DMS53 (cell line): Measurements from ENCODE around the gene CASZ1.

Experiments used
- DNase-seq: peaks from one replicate; lab custom pipeline; 2025; lab: John Stamatoyannopoulos, UW

Gene CASZ1

GRCh38 chr1:10638559-10639005 lies 157.9 kb downstream of the CASZ1 start:
- DNase-seq = no peak

DNA sequence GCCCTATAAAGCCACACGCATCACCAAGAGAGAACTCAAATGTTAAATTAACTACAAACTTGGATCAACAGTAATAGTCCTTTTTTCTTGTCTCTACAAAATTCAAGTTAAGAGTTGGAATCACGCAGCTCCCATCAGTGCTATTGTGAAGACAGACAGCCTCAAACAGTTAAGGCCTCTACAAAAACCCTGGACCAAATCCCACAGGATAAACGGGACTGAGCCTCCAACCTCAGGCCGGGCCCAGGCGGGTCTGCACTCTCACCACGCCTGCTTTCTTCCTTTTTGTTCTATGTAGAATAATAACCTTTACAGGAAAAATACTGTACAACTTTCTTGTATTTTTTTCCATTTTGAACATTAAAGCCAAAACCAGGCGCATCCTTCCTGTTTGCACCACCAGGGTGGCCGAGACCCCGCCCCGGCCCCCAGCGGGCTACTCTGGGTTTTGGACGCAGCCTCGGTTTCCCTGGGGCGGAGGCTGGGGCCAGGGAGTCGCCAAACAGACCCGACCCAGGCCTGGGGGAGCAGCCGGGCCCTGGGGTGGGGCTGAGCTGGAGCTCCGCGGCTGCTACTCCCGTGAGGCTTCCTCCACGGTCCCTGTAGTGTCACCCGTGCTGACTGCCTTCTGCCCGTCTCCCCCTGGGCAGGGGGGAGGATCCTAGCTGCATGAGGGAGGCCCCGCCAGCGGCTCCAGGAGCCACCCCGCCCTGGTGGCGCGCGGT lies 158.4 kb downstream of the CASZ1 start:
- no peak for DNase-seq

DNA sequence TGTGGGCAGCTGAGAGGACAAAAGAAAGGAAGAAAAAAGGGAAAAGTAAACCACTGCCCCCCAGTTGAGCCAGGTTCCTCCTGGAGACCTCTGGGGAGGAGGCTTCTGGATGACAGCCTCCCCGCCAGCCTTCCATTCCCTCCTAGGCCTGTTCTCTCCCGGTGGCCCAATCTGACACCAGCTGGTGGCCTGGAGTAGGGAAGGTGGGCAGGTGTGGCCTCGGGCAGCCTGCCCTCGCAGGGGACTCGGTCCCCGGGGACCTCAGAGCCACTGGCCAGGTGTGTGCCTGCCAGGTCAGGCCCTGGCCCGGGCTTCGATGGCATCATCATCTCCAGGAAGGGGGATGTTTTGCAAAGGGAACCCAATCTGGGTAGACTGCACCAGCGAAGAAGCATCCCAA lies 159.0 kb downstream of the CASZ1 start:
- DNase-seq = no peak

DNA sequence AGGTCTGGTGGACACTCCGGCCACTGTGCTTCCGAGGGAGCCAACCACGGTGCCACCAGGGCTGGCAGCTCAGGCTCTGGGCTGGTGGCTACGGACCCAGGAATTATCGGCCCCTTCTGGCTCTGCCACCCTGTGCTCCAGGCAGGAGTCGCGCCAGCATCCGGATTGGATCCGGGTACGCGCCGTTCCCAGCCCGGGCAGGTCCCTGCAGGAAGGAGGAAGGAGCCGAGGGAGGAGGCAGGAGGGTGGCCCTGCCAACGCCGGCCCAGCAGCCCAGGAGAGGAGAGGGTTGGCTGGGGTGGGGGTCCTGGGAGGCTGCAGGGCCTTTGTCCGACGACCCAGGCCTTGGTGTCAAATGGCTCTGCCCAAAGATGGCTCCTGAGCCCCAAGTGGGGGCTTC lies 160.5 kb downstream of the CASZ1 start:
- DNase-seq = no peak

- no peak for DNase-seq
Measured at GRCh38 chr1:10635085-10635896, 161.2 kb downstream of the CASZ1 start.

DNA sequence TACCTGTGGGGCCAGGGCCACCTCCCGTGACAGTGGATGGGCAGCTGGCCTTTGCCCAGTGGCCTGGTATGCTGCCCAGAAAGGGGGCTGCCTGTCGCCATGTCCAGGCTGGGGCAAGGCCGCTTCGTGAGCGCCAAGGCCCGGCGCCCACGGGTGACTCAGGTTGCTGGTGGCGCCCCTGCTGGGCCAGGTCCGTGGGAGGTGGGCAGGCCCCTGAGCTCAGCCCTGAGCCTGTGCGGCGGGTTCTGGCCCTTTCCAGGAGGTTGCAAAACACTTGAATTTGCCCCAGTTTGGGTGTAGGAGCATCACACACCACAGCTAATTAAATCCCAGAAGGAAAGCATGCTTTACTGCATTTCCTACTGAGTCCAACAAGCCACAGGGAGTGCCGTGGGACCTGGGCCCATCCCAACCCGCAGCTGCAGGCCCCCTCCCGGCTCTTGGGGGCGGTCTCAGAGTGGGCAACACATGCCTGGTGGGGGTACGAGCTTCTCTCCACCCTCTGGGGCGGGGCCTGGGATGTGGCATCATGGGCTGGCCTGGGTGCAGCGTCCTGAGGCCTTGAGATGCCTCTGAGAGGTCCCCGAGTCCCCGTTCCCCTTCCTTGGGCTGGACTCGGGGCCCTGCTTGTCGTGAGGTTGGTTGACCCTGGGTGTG lies 161.9 kb downstream of the CASZ1 start:
- no peak for DNase-seq

GRCh38 chr1:10634075-10634427 lies 162.4 kb downstream of the CASZ1 start:
- DNase-seq = no peak

DNA sequence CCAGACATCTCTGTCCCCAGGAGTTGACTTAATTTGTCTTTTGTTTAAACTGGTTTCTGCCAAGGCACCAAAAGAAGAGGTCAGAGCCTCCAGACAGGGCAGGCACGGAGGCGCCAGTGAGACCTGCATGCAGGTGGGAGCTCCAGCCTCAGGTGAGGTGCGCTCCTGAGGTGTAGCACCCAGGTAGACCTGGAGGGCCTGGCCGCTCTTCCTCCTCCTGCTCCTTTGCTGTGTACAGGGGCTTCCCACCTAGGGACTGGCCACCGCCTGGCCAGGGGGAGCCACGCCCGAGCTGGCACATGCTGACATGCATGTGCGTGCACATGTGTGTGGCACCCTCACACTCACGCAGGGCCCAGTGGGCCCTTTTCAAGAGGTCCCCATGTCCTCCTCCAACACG lies 163.0 kb downstream of the CASZ1 start:
- DNase-seq = no peak

- DNase-seq = no peak
Measured at GRCh38 chr1:10632691-10633090, 163.8 kb downstream of the CASZ1 start.

DNA sequence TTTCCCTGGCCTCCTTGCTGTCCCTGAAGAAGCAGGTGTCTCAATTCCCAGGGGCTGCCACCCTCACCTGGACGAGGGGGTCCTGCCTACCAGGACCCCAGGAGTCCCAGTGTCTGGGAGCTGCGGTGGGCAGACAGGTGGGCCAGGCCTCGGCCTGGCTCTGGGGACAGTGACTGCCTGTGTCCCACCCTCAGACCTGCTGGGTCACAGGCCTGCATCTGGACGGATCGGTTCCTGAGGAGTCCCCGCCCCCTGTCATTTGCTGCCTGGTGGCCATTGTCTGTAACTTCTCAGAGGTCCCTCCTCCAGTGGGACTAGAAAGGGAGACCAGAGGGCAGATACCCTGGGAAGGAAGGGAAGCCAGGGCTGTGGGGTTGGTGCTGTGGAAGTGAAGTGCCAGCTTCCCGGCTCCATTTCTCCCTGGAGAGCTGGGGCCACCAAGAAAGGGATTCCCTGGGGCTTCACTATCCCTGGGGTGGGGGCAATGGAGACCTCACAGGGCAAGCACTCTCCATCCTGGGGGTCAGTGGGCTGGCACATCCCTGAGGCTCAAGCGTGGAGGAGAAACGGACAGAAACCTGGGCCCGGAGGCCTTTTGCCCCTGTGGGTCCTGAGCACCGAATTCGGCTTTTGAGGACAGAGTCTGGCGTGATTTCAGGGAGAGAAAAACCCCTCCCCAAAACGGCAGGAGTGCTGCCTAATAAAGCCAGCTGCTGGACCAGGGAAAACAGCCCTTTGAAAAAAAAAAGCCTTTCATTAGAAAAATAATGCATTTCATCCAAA lies 164.4 kb downstream of the CASZ1 start:
- DNase-seq = no peak

DNA sequence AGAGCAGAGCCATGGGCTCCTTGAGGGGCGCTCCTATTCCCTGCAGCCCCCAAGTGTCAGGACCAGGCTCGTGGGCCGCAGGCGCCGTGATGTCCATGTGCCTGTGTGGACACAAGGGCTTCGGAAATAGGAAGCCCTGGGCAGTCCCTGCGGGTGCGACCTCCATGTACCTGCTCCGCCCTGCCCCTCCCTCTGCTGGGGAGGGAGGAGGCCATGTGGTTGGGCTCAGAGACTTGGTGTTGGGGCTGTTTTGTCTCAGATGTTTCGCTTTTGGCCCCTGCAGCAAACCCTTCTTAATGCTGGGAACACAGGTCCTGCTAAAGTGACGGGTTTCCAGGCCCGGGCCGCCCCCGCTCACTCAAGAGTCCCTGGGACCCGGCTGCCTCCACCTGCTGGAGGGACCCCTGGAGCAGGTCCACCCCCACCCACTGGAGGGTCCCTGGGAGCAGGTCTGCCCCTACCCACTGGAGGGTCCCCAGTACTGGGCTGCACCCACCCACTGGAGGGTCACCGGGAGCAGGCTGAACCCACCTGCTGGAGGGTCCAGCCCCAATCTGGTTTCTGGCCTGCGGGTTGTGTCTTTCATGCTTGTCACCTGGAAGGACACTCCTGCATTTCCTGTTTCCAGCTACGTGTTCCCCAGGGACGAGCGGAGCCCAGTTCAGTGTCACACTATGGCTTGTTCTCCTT lies 165.2 kb downstream of the CASZ1 start:
- no peak for DNase-seq

- no peak for DNase-seq
Measured at GRCh38 chr1:10630661-10631120, 165.8 kb downstream of the CASZ1 start.

GRCh38 chr1:10629816-10630571 lies 166.5 kb downstream of the CASZ1 start:
- DNase-seq = no peak

GRCh38 chr1:10629091-10629815 lies 167.2 kb downstream of the CASZ1 start:
- no peak for DNase-seq

GRCh38 chr1:10628685-10629084 lies 167.8 kb downstream of the CASZ1 start:
- DNase-seq = no peak

DNA sequence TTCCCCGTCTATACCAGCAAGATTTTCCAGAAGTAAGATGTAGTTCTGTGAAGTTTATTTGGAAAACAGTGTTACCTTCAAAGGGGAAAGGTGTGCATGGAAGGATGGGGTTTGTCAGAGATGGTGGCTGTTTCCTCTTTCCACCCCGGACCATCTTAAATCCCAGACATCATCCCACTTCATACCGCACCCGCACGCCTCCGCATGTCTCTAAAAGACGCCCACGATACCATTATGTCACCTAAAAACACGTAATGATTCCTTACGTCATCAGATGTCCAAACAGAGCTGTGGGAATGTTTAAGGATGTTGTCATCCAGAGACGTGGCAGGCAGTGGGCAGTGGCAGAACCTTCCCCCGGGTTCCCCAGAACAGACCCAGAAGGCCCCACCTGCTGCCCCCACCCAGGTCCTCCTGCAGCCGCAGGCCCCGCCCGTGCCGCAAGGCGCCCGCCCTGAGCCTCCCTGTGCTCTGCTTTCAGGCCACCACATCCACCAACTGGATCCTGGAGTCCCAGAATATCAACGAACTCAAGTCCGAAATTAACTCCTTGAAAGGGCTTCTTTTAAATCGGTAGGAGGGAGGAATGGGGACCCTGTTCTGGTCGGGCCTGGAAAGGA lies 169.5 kb downstream of the CASZ1 start:
- no peak for DNase-seq

- no peak for DNase-seq
Measured at GRCh38 chr1:10626131-10626731, 170.2 kb downstream of the CASZ1 start.

DNA sequence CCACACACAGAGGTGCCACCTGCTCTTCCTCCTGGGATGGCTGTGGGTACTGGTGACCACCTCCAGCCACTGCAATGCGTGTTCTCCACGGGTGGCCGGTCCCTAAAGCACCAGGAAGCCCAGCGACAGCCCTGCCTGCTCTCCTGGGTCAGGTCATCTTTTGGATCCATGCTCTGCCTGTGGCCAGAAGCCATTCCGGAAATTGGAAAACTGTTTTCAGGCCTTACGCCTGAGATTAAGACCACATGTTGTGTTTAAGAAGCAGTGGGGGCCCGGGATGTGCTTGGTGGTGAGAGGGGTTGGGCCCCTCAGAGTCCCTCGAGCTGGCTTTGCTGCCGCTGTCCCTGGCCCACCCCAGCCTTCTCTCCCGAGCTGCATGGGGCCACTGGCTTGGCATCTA lies 170.9 kb downstream of the CASZ1 start:
- no peak for DNase-seq

GRCh38 chr1:10625076-10625475 lies 171.4 kb downstream of the CASZ1 start:
- no peak for DNase-seq
